NCI-H82 (cell line): Measurements from ENCODE around the gene IPMK.
A peak's percentile ranks its signal among the peaks of the same experiment; 100 is the strongest.

ENCODE experiments used
- DNase-seq: peaks from one replicate; lab custom pipeline; 2025; lab: John Stamatoyannopoulos, UW

The IPMK gene

DNA sequence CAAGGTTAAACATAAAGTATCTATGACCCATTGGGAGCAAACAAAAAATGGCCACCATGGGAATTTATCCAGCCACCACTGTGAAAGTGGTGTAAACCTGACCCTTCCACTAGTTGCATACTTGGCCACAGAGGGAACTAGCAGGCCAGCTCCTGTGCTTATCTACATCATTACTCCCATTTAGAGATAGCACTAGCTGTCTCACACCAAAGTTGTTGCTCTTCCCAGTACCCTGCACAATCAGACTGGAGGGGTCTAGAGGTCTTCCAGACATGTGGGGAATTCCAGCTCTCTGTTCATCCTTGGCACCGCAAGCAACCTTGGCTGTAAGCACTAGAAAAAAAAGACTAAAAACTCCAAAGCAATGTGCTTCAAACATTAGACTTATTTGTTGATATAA is 113.9 kb downstream of the IPMK start:
- DNase-seq = no peak

DNA sequence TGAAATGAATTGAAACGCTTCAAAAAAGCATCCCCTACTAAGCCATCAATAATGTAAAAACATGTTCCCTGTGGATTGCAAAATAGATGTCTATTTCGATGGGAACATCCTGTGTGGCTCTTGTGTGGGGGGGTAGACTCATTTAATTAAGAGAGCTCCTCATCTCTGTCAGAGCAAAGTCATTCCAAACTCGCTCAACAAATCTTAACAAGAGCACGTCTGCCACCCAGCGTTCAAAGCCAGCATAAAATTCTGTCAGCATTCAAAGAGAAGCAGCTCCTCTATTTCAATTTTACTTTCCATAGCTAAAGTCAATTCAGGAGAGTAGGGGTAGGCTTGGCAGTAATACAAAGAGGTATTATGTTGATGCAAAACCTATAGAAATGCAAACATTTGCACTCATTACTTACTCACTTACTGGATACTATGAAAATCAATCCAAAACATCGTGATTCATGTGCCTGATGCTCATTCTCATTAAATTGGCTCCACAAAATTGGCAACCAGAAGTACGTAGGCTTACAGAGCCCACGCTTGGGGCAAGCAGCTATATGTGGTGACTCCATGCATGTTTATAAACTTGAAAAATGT is 114.9 kb downstream of the IPMK start:
- DNase-seq = peak; percentile 68

GRCh38 chr10:58150290-58150689 is 117.4 kb downstream of the IPMK start:
- DNase-seq = no peak

DNA sequence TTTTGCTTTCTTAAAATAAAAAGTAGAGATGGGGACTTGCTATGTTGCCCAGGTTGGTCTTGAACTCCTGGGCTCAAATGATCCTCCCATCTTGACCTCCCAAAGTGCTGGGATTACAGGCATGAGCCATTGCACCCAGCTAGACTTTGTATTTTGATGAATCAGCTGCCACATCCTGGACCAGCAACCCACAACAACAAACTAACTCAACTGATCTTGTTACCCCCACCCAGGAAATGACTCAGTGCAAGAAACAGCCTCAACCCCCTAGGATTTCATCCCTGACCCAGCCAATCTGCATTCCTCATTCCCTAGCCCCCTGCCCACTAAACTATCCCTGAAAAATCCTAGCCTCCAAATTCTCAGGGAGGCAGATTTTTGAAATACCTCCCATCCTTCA is 123.8 kb downstream of the IPMK start:
- no peak for DNase-seq
